Activated CD4-positive, alpha-beta T cell treated with anti-CD3 and anti-CD28 coated beads for 36 hours (primary cell): ENCODE results near the gene RAPGEF4. TPM values are rescaled to one million over a fixed set of nuclear protein-coding genes. Genes with fewer than 3 reads are reported as not detected.

Source experiments
- ATAC-seq: fragments of 200-7000 bp; cut with Tn5 transposase; one replicate; pipeline ENCODE4 v1.10.0; 2021; ENCODE audit warnings: mild to moderate bottlenecking, moderate library complexity
- CTCF ChIA-PET: fragments of 350-600 bp; sonication (Branson Sonifier 250); formaldehyde crosslinking; loops from one replicate; lab custom pipeline; 2021; ENCODE audit warnings: antibody characterized with exemption; lab: Charles Lee
- POLR2A ChIA-PET: fragments of 350-600 bp; sonication (Branson Sonifier 250); formaldehyde crosslinking; loops from one replicate; lab custom pipeline; 2021; ENCODE audit warnings: antibody characterized with exemption, inconsistent platforms; lab: Charles Lee
- DNase-seq: peaks from one replicate; pipeline ENCODE4 v3.0.0-alpha.2; 2020
- H3K27ac Mint-ChIP-seq: one replicate; pipeline ENCODE4 v1.8.0; 2021; ENCODE audit warnings: mixed read lengths
- H3K27me3 Mint-ChIP-seq: one replicate; pipeline ENCODE4 v1.8.0; 2021; ENCODE audit warnings: mixed read lengths
- H3K36me3 Mint-ChIP-seq: one replicate; pipeline ENCODE4 v1.8.0; 2021; ENCODE audit warnings: low read depth, mixed read lengths
- H3K4me1 Mint-ChIP-seq: one replicate; pipeline ENCODE4 v1.8.0; 2021; ENCODE audit warnings: mixed read lengths
- H3K4me3 Mint-ChIP-seq: one replicate; pipeline ENCODE4 v1.8.0; 2021; ENCODE audit warnings: mild to moderate bottlenecking, moderate library complexity, mixed read lengths
- H3K9me3 Mint-ChIP-seq: one replicate; pipeline ENCODE4 v1.8.0; 2021; ENCODE audit warnings: low read depth, mixed read lengths
- intact Hi-C, 2 experiments: fragments of 100-400 bp; cut with DNase I in 1 of 2; cut with micrococcal nuclease in 1 of 2; formaldehyde crosslinking; loops; one replicate each; pipeline versions ENCODE4 v1.14.2 to v1.15.1; 2022 to 2024; cut with DNase I, micrococcal nuclease
- total RNA-seq, 2 experiments: library from RNA; stranded (reverse); gene quantifications; one replicate each; pipeline ENCODE4 v1.2.3, GENCODE V29; 2021

Gene RAPGEF4
- total RNA-seq, 2 experiments from 2014 or later, result 0.28 to 0.50 TPM

DNA sequence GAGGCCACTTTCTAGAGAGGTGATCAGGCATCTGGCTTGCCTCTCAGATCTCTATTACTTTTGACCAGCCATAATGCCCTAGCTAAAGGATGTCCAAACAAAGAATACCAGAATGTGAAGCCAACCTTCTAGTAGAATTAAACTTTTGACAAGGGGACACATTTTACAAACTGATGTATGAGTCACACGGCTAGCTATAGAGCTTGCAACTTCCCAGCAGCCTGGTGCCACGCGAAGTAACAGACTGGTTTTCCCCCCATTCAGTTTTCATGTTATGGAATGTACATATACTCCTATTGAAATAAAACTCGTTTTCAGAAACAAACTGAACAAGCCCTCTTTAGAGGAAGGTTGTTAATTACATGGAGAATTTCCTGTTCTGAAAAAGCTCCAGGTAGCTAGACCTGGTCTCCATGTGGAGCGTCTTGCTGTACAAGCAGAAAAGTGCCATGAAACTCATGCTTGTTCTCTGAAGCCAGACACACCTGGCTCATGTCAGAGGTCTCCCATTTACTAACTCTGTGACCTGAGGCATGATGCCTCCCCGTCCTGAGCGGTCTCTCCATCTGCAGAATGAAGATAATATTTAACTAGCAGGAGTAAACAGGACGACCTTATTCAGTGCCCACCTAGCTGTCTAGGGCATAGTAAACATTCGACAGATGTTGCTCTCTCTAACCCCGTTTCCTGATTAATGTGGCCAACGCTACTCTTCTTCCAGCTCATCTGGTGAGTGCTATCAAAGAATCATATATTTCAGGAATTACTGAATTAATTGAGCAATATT lies 258.5 kb downstream of the RAPGEF4 start:
- no peak for ATAC-seq
- Mint-ChIP-seq H3K4me1 (no peaks in the 10 kb centered on the region), H3K36me3 (no peaks in the 10 kb centered on the region), H3K27me3 (peaks cover 8% of the 10 kb centered on the region), H3K4me3 (no peak overlapping the region), H3K27ac (no peak overlapping the region), H3K9me3 (no peaks in the 10 kb centered on the region)
- ChIA-PET CTCF (interaction anchor here (1.2 to 1.4 kb wide), 2 partner anchors 17 to 62 kb away, joined by 3 read pairs; no protein-coding TSS in a partner anchor), POLR2A (no interaction called here)
- intact Hi-C loops, result no loop called here
- DNase-seq, result no peak

DNA sequence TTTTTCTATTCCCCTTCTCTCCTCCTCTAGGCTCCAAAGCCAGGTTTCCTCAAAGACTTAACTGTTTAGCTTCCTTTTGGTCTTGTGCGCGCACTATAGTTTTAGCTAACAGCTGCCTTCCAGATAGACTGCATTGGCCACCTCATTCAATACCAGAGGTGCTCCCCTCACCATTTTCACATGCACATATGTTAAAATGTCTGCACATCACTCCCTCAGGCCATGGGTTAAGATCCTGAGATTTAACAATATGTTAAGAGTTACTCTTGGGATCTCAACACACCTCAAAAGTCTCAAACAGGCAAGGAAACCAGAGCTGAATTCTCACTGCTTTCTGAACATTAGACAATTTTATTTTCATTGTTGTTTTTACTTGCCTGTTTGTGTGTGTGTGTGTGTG lies 259.2 kb downstream of the RAPGEF4 start:
- ChIA-PET CTCF (interaction anchor here (1.1 to 1.4 kb wide), 2 partner anchors 12 to 16 kb away, joined by 3 read pairs; no protein-coding TSS in a partner anchor), POLR2A (no interaction called here)
- DNase-seq (no peak), ATAC-seq (no peak)
- no peaks in the 10 kb centered on the region for H3K4me1 Mint-ChIP-seq
- H3K27ac Mint-ChIP-seq, result no peak overlapping the region
- H3K4me3 Mint-ChIP-seq, result no peak overlapping the region
- H3K27me3 Mint-ChIP-seq, result peaks cover 6% of the 10 kb centered on the region
- intact Hi-C loops, result no loop called here
- no peaks in the 10 kb centered on the region for H3K9me3 Mint-ChIP-seq
- no peaks in the 10 kb centered on the region for H3K36me3 Mint-ChIP-seq

- POLR2A ChIA-PET, result no interaction called here
- Mint-ChIP-seq H3K4me1 (no peaks in the 10 kb centered on the region), H3K4me3 (no peak overlapping the region), H3K27ac (no peak overlapping the region), H3K9me3 (no peaks in the 10 kb centered on the region), H3K27me3 (peaks cover 6% of the 10 kb centered on the region), H3K36me3 (no peaks in the 10 kb centered on the region)
- CTCF ChIA-PET, result interaction anchor here (1.1 to 1.4 kb wide), 2 partner anchors 11 to 15 kb away, joined by 3 read pairs; no protein-coding TSS in a partner anchor
- intact Hi-C loops, result no loop called here
- no peak for DNase-seq
- no peak for ATAC-seq
These were observed 259.9 kb downstream of the RAPGEF4 start for GRCh38 chr2:172995323-172996244.

GRCh38 chr2:172996387-172996961 lies 260.8 kb downstream of the RAPGEF4 start:
- H3K4me3 Mint-ChIP-seq, result no peak overlapping the region
- no peaks in the 10 kb centered on the region for H3K36me3 Mint-ChIP-seq
- ChIA-PET CTCF (interaction anchor here (1.1 kb wide), 1 partner anchor 32 kb away, joined by 5 read pairs; no protein-coding TSS in a partner anchor), POLR2A (no interaction called here)
- no peak for DNase-seq
- H3K9me3 Mint-ChIP-seq, result no peaks in the 10 kb centered on the region
- H3K27ac Mint-ChIP-seq, result no peak overlapping the region
- no peaks in the 10 kb centered on the region for H3K4me1 Mint-ChIP-seq
- intact Hi-C loops, result no loop called here
- peaks cover 6% of the 10 kb centered on the region for H3K27me3 Mint-ChIP-seq
- ATAC-seq, result peak; percentile 47

GRCh38 chr2:172997031-172997430 lies 261.4 kb downstream of the RAPGEF4 start:
- Mint-ChIP-seq H3K27me3 (peaks cover 6% of the 10 kb centered on the region), H3K36me3 (no peaks in the 10 kb centered on the region), H3K9me3 (no peaks in the 10 kb centered on the region), H3K27ac (no peak overlapping the region), H3K4me1 (no peaks in the 10 kb centered on the region), H3K4me3 (no peak overlapping the region)
- intact Hi-C loops, result no loop called here
- ChIA-PET POLR2A (no interaction called here), CTCF (interaction anchor here (1.1 kb wide), 1 partner anchor 31 kb away, joined by 5 read pairs; no protein-coding TSS in a partner anchor)
- DNase-seq (no peak), ATAC-seq (no peak)

DNA sequence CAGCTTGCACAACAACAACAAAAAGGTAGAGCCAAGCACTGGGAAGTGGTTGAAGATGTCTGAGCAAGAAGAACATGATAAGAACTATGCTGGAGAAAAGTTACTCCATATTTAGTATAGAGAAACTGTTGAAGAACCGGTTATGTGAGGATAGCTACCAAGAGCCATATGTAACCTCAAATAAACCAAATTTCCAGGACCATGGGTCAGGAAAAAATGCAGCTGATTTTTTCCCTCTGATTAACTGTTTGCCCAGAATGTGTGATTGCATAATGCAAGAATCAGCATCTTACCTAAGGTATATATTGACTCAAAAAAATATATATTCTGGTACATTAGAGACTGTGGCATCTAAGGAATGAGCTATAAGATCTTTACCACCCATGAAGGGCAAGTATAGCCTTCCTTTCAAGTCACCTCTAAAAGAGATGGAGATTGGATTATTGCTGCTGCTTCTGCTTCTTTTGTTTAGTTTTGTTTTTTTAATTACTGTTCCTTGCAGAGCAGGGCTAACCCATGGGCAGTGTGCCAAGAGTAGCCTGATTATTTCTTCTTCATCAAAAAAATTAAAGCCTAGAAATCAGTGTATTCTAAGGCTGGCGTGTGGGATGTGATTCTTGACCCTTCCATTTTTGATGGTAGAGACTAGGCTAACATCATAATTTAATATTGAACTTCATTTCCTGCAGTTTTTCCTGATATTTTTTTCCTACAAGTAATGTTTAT lies 263.1 kb downstream of the RAPGEF4 start:
- CTCF ChIA-PET, result no interaction called here
- ATAC-seq (no peak), DNase-seq (no peak)
- POLR2A ChIA-PET, result interaction anchor here (1.0 kb wide), 1 partner anchor 11 kb away, joined by 3 read pairs; no protein-coding TSS in a partner anchor
- Mint-ChIP-seq H3K4me3 (no peak overlapping the region), H3K27me3 (peaks cover 6% of the 10 kb centered on the region), H3K9me3 (no peaks in the 10 kb centered on the region), H3K36me3 (no peaks in the 10 kb centered on the region), H3K4me1 (no peaks in the 10 kb centered on the region), H3K27ac (no peak overlapping the region)
- intact Hi-C loops, result no loop called here

DNA sequence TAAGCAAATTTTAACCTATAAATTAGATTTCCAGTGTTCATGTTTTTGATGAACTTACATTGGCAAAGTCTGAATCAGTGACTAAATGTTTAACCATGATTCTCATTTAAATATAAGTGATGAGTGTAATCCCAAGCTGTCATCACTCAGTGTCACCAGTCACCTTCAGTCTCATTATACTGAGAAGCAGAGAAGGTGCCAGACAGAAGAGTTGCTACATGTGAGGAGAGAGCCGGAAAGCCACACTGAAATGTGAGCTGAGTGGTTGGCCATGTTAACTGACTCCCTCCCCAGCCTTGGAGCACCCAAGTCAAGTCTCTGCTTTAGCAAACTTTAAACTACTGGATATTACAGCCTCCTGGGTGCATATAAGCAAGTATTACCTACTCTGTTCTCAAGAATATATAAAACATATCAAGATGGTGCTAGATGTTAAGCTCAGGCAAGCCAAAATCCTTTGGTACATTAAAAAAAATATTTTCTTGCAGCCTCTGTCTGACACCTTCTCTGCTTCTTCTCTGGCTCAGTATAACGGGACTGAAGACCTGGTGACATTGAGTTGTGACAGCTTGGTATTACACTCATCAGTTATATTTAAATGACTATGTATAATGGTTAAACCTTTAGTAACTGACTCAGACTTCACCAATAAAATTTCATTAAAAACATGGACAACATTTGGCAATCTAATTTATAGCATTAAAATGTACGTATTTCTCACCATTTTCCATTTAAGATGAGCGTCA lies 264.2 kb downstream of the RAPGEF4 start:
- intact Hi-C loops, result no loop called here
- H3K4me3 Mint-ChIP-seq, result no peak overlapping the region
- H3K27me3 Mint-ChIP-seq, result peaks cover 6% of the 10 kb centered on the region
- no peaks in the 10 kb centered on the region for H3K4me1 Mint-ChIP-seq
- no peaks in the 10 kb centered on the region for H3K36me3 Mint-ChIP-seq
- POLR2A ChIA-PET, result no interaction called here
- CTCF ChIA-PET, result interaction anchor here (0.7 kb wide), 1 partner anchor 407 kb away, joined by 3 read pairs; no protein-coding TSS in a partner anchor
- no peak overlapping the region for H3K27ac Mint-ChIP-seq
- H3K9me3 Mint-ChIP-seq, result no peaks in the 10 kb centered on the region
- DNase-seq (no peak), ATAC-seq (no peak)

DNA sequence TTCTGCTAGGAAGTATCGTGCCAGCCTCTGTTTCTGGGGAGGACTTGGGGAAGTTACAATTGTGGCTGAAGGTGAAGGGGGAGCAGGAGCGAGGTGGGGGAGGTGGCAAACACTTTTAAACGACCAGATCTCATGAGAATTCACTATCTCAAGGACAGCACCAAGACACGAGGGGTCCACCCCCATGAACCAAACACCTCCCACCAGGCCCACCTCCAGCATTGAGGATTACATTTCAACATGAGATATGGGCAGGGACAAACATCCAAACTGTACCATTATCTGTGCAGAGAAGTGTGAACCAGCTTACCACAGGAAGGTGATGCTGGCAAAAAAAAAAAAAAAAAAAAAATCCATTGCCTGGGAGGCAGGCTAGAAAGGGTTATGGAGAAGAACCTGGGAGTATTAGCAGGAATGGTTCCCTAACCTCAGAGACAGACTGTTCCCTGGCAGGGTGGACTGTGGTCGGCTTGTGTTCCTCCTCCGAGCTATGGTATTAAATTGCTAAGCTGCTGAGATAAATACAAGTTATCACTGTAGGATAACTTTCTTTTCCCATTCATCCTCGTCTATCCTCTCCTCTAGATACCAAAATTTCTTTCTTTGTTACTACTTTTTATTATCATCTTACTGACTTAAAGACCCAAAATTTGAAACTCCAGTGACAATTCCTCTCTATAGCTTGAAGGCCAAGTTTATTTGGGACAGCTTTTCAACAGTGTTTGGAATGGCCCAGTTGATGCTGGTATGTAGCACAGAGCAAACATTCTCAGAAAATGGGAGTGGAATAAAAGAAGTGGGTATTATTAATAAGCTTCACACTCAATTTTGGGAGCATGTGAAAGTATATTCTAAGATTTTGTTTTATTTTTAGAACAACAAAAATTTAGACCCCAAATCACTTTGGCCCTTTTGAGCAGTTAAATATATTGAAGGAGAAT lies 266.3 kb downstream of the RAPGEF4 start:
- H3K27me3 Mint-ChIP-seq, result peaks cover 4% of the 10 kb centered on the region
- ATAC-seq, result no peak
- no peaks in the 10 kb centered on the region for H3K4me1 Mint-ChIP-seq
- CTCF ChIA-PET, result interaction anchor here (1.0 to 1.9 kb wide), 2 partner anchors 25 to 26 kb away, joined by 3 to 12 read pairs; no protein-coding TSS in a partner anchor
- no peak overlapping the region for H3K27ac Mint-ChIP-seq
- intact Hi-C loops, result no loop called here
- no peaks in the 10 kb centered on the region for H3K9me3 Mint-ChIP-seq
- POLR2A ChIA-PET, result no interaction called here
- no peak overlapping the region for H3K4me3 Mint-ChIP-seq
- no peak for DNase-seq
- H3K36me3 Mint-ChIP-seq, result no peaks in the 10 kb centered on the region

GRCh38 chr2:173002751-173003541 lies 267.3 kb downstream of the RAPGEF4 start:
- H3K27me3 Mint-ChIP-seq, result peaks cover 4% of the 10 kb centered on the region
- ATAC-seq (no peak), DNase-seq (no peak)
- no peaks in the 10 kb centered on the region for H3K36me3 Mint-ChIP-seq
- no peak overlapping the region for H3K4me3 Mint-ChIP-seq
- ChIA-PET CTCF (interaction anchor here (0.6 to 1.9 kb wide), 3 partner anchors 25 to 31 kb away, joined by 3 to 12 read pairs (median 3); no protein-coding TSS in a partner anchor), POLR2A (interaction anchor here (0.6 kb wide), 1 partner anchor 49 kb away, joined by 4 read pairs; no protein-coding TSS in a partner anchor)
- no peaks in the 10 kb centered on the region for H3K9me3 Mint-ChIP-seq
- intact Hi-C loops, result no loop called here
- no peaks in the 10 kb centered on the region for H3K4me1 Mint-ChIP-seq
- H3K27ac Mint-ChIP-seq, result no peak overlapping the region
